Measurements from ENCODE around the gene IGFBP1.

IGFBP1 gene

GRCh38 chr7:45902820-45903219, 14.5 kb downstream of the IGFBP1 start:
- ChIA-PET POLR2A (no interaction called here), CTCF (interaction anchor here (0.7 to 5.9 kb wide), 4 partner anchors 11 to 1185 kb away, joined by 3 to 58 read pairs (median 17); no protein-coding TSS in a partner anchor)
- H3K4me3 ChIP-seq (ENCODE audit: low read depth, low read length), result no peak overlapping the region
- TF ChIP-seq CTCF (IDR thresholded peaks at IDR 0.05; ENCODE audit: insufficient read depth, low read length, missing control alignments), result no peak
- no peak for DNase-seq (ENCODE audit: low read depth, low spot score)

GRCh38 chr7:45909561-45909960, 21.3 kb downstream of the IGFBP1 start:
- DNase-seq (ENCODE audit: low read depth, low spot score), result no peak
- TF ChIP-seq CTCF (IDR thresholded peaks at IDR 0.05; ENCODE audit: insufficient read depth, low read length, missing control alignments), result no peak
- CTCF ChIA-PET, result interaction anchor here (1.4 kb wide), 1 partner anchor 11 kb away, joined by 4 read pairs; no protein-coding TSS in a partner anchor
- POLR2A ChIA-PET, result no interaction called here
- no peak overlapping the region for H3K4me3 ChIP-seq (ENCODE audit: low read depth, low read length)

- POLR2A ChIA-PET, result no interaction called here
- TF ChIP-seq CTCF (IDR thresholded peaks at IDR 0.05; ENCODE audit: insufficient read depth, low read length, missing control alignments), result no peak
Observed at GRCh38 chr7:45910855-45911254, 22.6 kb downstream of the IGFBP1 start.

GRCh38 chr7:45911311-45911710, 23.0 kb downstream of the IGFBP1 start:
- TF ChIP-seq CTCF (IDR thresholded peaks at IDR 0.05; ENCODE audit: insufficient read depth, low read length, missing control alignments), result no peak
- H3K4me3 ChIP-seq (ENCODE audit: low read depth, low read length), result no peak overlapping the region
- CTCF ChIA-PET, result no interaction called here
- no peak for DNase-seq (ENCODE audit: low read depth, low spot score)
- POLR2A ChIA-PET, result no interaction called here

More at GRCh38 chr7:45910855-45911254, 22.6 kb downstream of the IGFBP1 start:
- CTCF ChIA-PET, result no interaction called here
- H3K4me3 ChIP-seq (ENCODE audit: low read depth, low read length), result no peak overlapping the region
- DNase-seq (ENCODE audit: low read depth, low spot score), result no peak

- DNase-seq (ENCODE audit: low read depth, low spot score), result no peak
- ChIA-PET CTCF (interaction anchor here (0.8 to 12.5 kb wide), 5 partner anchors 10 to 1262 kb away, joined by 4 to 259 read pairs (median 16); no protein-coding TSS in a partner anchor), POLR2A (no interaction called here)
- no peak overlapping the region for H3K4me3 ChIP-seq (ENCODE audit: low read depth, low read length)
- TF ChIP-seq CTCF (IDR thresholded peaks at IDR 0.05; ENCODE audit: insufficient read depth, low read length, missing control alignments), result no peak
Observed at GRCh38 chr7:45912972-45913371, 24.7 kb downstream of the IGFBP1 start.

GRCh38 chr7:45914911-45915310, 26.6 kb downstream of the IGFBP1 start:
- CTCF ChIA-PET, result interaction anchor here (1.3 to 12.5 kb wide), 7 partner anchors 8 to 1351 kb away, joined by 3 to 320 read pairs (median 35); no protein-coding TSS in a partner anchor
- no peak for TF ChIP-seq CTCF (IDR thresholded peaks at IDR 0.05; ENCODE audit: insufficient read depth, low read length, missing control alignments)
- POLR2A ChIA-PET, result no interaction called here
- DNase-seq (ENCODE audit: low read depth, low spot score), result no peak
- H3K4me3 ChIP-seq (ENCODE audit: low read depth, low read length), result no peak overlapping the region

Data from AG04449 (cell line).